ENCODE results near the gene PTH2R.
A peak's percentile ranks its signal among the peaks of the same experiment; 100 is the strongest.

PTH2R gene

GRCh38 chr2:208493186-208493585 lies 86.6 kb downstream of the PTH2R start:
- Histone ChIP-seq H2BK120ac (ENCODE audit: low read depth, low read length) (no peak overlapping the region), H3K14ac (ENCODE audit: low read length) (no peak overlapping the region), H2AFZ (ENCODE audit: low read length) (no peak overlapping the region), H4K8ac (ENCODE audit: low read depth, low read length) (no peak overlapping the region), H2BK15ac (ENCODE audit: low read length) (no peak overlapping the region), H4K91ac (ENCODE audit: low read depth, low read length, poor library complexity) (no peak overlapping the region), H2BK5ac (ENCODE audit: low read length) (no peak overlapping the region), H3K4me2 (ENCODE audit: insufficient read depth, low read length, poor library complexity, severe bottlenecking) (no peak overlapping the region), H3K9me3 (replicated peaks in 1 of 2; ENCODE audit: control insufficient read depth in 2 of 2, insufficient read depth in 1 of 2, low read depth in 1 of 2, low read length in 2 of 2) (no peaks in the 10 kb centered on the region), H2AK5ac (ENCODE audit: low read depth, low read length) (no peak overlapping the region), H3K4me3 (ENCODE audit: low read length in 2 of 2) (no peak overlapping the region), H3K9ac (ENCODE audit: low read depth, low read length, poor library complexity) (no peak overlapping the region), H3K27me3 (ENCODE audit: control insufficient read depth in 3 of 3, insufficient read depth in 3 of 3, low read depth in 1 of 3, low read length in 3 of 3) (peaks cover 0 to 4% (median 0%) of the 10 kb centered on the region in 3 experiments), H3K18ac (ENCODE audit: low read length) (no peak overlapping the region), H3K4me1 (ENCODE audit: control insufficient read depth in 2 of 2, insufficient read depth in 1 of 2, low read depth in 1 of 2, low read length in 2 of 2) (no peaks in the 10 kb centered on the region), H2BK12ac (ENCODE audit: low read length) (no peak overlapping the region), H3K27ac (replicated peaks; ENCODE audit: low read length) (no peak overlapping the region), H3K79me1 (ENCODE audit: low read depth, low read length) (no peaks in the 10 kb centered on the region), H3K4ac (ENCODE audit: low read length) (no peak overlapping the region), H3K36me3 (replicated peaks in 1 of 2; ENCODE audit: control insufficient read depth in 2 of 2, insufficient read depth in 2 of 2, low read length in 2 of 2) (no peaks in the 10 kb centered on the region), H3K23ac (ENCODE audit: low read depth, low read length, poor library complexity) (no peak overlapping the region)
- no CpG with 5 or more reads among the region's 12 CpGs for WGBS, 2 donors (ENCODE audit: extremely low coverage in 2 of 2, insufficient read length in 2 of 2, insufficient replicate concordance in 1 of 2)
- DNase-seq (ENCODE audit: low spot score): no peak

GRCh38 chr2:208496129-208496528 lies 89.5 kb downstream of the PTH2R start:
- no peak overlapping the region for H3K18ac ChIP-seq (ENCODE audit: low read length)
- H3K79me1 ChIP-seq (ENCODE audit: low read depth, low read length): no peaks in the 10 kb centered on the region
- no peak overlapping the region for H3K27ac ChIP-seq (replicated peaks; ENCODE audit: low read length)
- no CpG with 5 or more reads among the region's 2 CpGs for WGBS, 2 donors (ENCODE audit: extremely low coverage in 2 of 2, insufficient read length in 2 of 2, insufficient replicate concordance in 1 of 2)
- no peak overlapping the region for H3K23ac ChIP-seq (ENCODE audit: low read depth, low read length, poor library complexity)
- no peak overlapping the region for H2BK120ac ChIP-seq (ENCODE audit: low read depth, low read length)
- no peak overlapping the region for H2BK12ac ChIP-seq (ENCODE audit: low read length)
- no peaks in the 10 kb centered on the region for H3K36me3 ChIP-seq (replicated peaks in 1 of 2; ENCODE audit: control insufficient read depth in 2 of 2, insufficient read depth in 2 of 2, low read length in 2 of 2)
- H2BK15ac ChIP-seq (ENCODE audit: low read length): no peak overlapping the region
- no peak for DNase-seq (ENCODE audit: low spot score)
- H3K9me3 ChIP-seq (replicated peaks in 1 of 2; ENCODE audit: control insufficient read depth in 2 of 2, insufficient read depth in 1 of 2, low read depth in 1 of 2, low read length in 2 of 2): no peaks in the 10 kb centered on the region
- H3K14ac ChIP-seq (ENCODE audit: low read length): no peak overlapping the region
- no peak overlapping the region for H3K4ac ChIP-seq (ENCODE audit: low read length)
- H4K8ac ChIP-seq (ENCODE audit: low read depth, low read length): no peak overlapping the region
- no peak overlapping the region for H2AFZ ChIP-seq (ENCODE audit: low read length)
- H4K91ac ChIP-seq (ENCODE audit: low read depth, low read length, poor library complexity): no peak overlapping the region
- H3K4me3 ChIP-seq (ENCODE audit: low read length in 2 of 2): no peak overlapping the region
- H2AK5ac ChIP-seq (ENCODE audit: low read depth, low read length): no peak overlapping the region
- H2BK5ac ChIP-seq (ENCODE audit: low read length): no peak overlapping the region
- H3K4me1 ChIP-seq (ENCODE audit: control insufficient read depth in 2 of 2, insufficient read depth in 1 of 2, low read depth in 1 of 2, low read length in 2 of 2): peaks cover 1 to 2% of the 10 kb centered on the region in 2 donors
- H3K27me3 ChIP-seq (ENCODE audit: control insufficient read depth in 3 of 3, insufficient read depth in 3 of 3, low read depth in 1 of 3, low read length in 3 of 3): no peaks in the 10 kb centered on the region
- no peak overlapping the region for H3K4me2 ChIP-seq (ENCODE audit: insufficient read depth, low read length, poor library complexity, severe bottlenecking)
- H3K9ac ChIP-seq (ENCODE audit: low read depth, low read length, poor library complexity): no peak overlapping the region

- WGBS, 2 donors (ENCODE audit: extremely low coverage in 2 of 2, insufficient read length in 2 of 2, insufficient replicate concordance in 1 of 2): no CpG with 5 or more reads among the region's 7 CpGs
- no peak overlapping the region for H2BK12ac ChIP-seq (ENCODE audit: low read length)
- H3K4ac ChIP-seq (ENCODE audit: low read length): no peak overlapping the region
- H2BK5ac ChIP-seq (ENCODE audit: low read length): no peak overlapping the region
- no peaks in the 10 kb centered on the region for H3K9me3 ChIP-seq (replicated peaks in 1 of 2; ENCODE audit: control insufficient read depth in 2 of 2, insufficient read depth in 1 of 2, low read depth in 1 of 2, low read length in 2 of 2)
- no peak overlapping the region for H3K18ac ChIP-seq (ENCODE audit: low read length)
- no peak overlapping the region for H3K23ac ChIP-seq (ENCODE audit: low read depth, low read length, poor library complexity)
- H3K36me3 ChIP-seq (replicated peaks in 1 of 2; ENCODE audit: control insufficient read depth in 2 of 2, insufficient read depth in 2 of 2, low read length in 2 of 2): no peaks in the 10 kb centered on the region
- no peak overlapping the region for H4K91ac ChIP-seq (ENCODE audit: low read depth, low read length, poor library complexity)
- no peaks in the 10 kb centered on the region for H3K79me1 ChIP-seq (ENCODE audit: low read depth, low read length)
- no peak overlapping the region for H3K27ac ChIP-seq (replicated peaks; ENCODE audit: low read length)
- no peak overlapping the region for H3K9ac ChIP-seq (ENCODE audit: low read depth, low read length, poor library complexity)
- H3K4me2 ChIP-seq (ENCODE audit: insufficient read depth, low read length, poor library complexity, severe bottlenecking): no peak overlapping the region
- DNase-seq (ENCODE audit: low spot score): peak; percentile 17
- no peak overlapping the region for H2BK120ac ChIP-seq (ENCODE audit: low read depth, low read length)
- H2BK15ac ChIP-seq (ENCODE audit: low read length): no peak overlapping the region
- no peak overlapping the region for H3K14ac ChIP-seq (ENCODE audit: low read length)
- H3K4me3 ChIP-seq (ENCODE audit: low read length in 2 of 2): no peak overlapping the region
- H3K4me1 ChIP-seq (ENCODE audit: control insufficient read depth in 2 of 2, insufficient read depth in 1 of 2, low read depth in 1 of 2, low read length in 2 of 2): peaks cover 3 to 4% of the 10 kb centered on the region in 2 donors
- H2AK5ac ChIP-seq (ENCODE audit: low read depth, low read length): no peak overlapping the region
- peak overlapping the region; percentile 51 for H2AFZ ChIP-seq (ENCODE audit: low read length)
- H3K27me3 ChIP-seq (ENCODE audit: control insufficient read depth in 3 of 3, insufficient read depth in 3 of 3, low read depth in 1 of 3, low read length in 3 of 3): no peaks in the 10 kb centered on the region
- no peak overlapping the region for H4K8ac ChIP-seq (ENCODE audit: low read depth, low read length)
Observed at GRCh38 chr2:208501206-208501605, 94.6 kb downstream of the PTH2R start.

- Histone ChIP-seq H3K36me3 (replicated peaks in 1 of 2; ENCODE audit: control insufficient read depth in 2 of 2, insufficient read depth in 2 of 2, low read length in 2 of 2) (no peaks in the 10 kb centered on the region), H3K27ac (replicated peaks; ENCODE audit: low read length) (no peak overlapping the region), H3K4me1 (ENCODE audit: control insufficient read depth in 2 of 2, insufficient read depth in 1 of 2, low read depth in 1 of 2, low read length in 2 of 2) (peaks cover 3 to 4% of the 10 kb centered on the region in 2 donors), H3K79me1 (ENCODE audit: low read depth, low read length) (no peaks in the 10 kb centered on the region), H2AFZ (ENCODE audit: low read length) (no peak overlapping the region), H2BK12ac (ENCODE audit: low read length) (no peak overlapping the region), H2BK15ac (ENCODE audit: low read length) (no peak overlapping the region), H2BK5ac (ENCODE audit: low read length) (no peak overlapping the region), H3K9ac (ENCODE audit: low read depth, low read length, poor library complexity) (no peak overlapping the region), H3K4me3 (ENCODE audit: low read length in 2 of 2) (no peak overlapping the region), H3K23ac (ENCODE audit: low read depth, low read length, poor library complexity) (no peak overlapping the region), H3K9me3 (replicated peaks in 1 of 2; ENCODE audit: control insufficient read depth in 2 of 2, insufficient read depth in 1 of 2, low read depth in 1 of 2, low read length in 2 of 2) (peaks cover 0 to 2% of the 10 kb centered on the region in 2 donors), H3K4me2 (ENCODE audit: insufficient read depth, low read length, poor library complexity, severe bottlenecking) (no peak overlapping the region), H3K18ac (ENCODE audit: low read length) (no peak overlapping the region), H2BK120ac (ENCODE audit: low read depth, low read length) (no peak overlapping the region), H4K91ac (ENCODE audit: low read depth, low read length, poor library complexity) (no peak overlapping the region), H3K27me3 (ENCODE audit: control insufficient read depth in 3 of 3, insufficient read depth in 3 of 3, low read depth in 1 of 3, low read length in 3 of 3) (no peaks in the 10 kb centered on the region), H2AK5ac (ENCODE audit: low read depth, low read length) (no peak overlapping the region), H3K14ac (ENCODE audit: low read length) (no peak overlapping the region), H3K4ac (ENCODE audit: low read length) (no peak overlapping the region), H4K8ac (ENCODE audit: low read depth, low read length) (no peak overlapping the region)
- no peak for DNase-seq (ENCODE audit: low spot score)
Observed at GRCh38 chr2:208502288-208502687, 95.7 kb downstream of the PTH2R start.
